Occipital lobe (tissue), 2 donors: ENCODE results near the gene PLAAT4. TPM values are rescaled to one million over a fixed set of nuclear protein-coding genes. Genes with fewer than 3 reads are reported as not detected.

Experiments used
- DNase-seq: peaks from one replicate; lab custom pipeline; 2025; lab: John Stamatoyannopoulos, UW
- total RNA-seq: library from RNA; depleted of rRNA; stranded (reverse); fragments of >200 nt; gene quantifications from one replicate; pipeline ENCODE4 v1.2.3, GENCODE V29; 2014

The PLAAT4 gene, protein sequence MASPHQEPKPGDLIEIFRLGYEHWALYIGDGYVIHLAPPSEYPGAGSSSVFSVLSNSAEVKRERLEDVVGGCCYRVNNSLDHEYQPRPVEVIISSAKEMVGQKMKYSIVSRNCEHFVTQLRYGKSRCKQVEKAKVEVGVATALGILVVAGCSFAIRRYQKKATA
- 2.3 TPM for total RNA-seq

DNA sequence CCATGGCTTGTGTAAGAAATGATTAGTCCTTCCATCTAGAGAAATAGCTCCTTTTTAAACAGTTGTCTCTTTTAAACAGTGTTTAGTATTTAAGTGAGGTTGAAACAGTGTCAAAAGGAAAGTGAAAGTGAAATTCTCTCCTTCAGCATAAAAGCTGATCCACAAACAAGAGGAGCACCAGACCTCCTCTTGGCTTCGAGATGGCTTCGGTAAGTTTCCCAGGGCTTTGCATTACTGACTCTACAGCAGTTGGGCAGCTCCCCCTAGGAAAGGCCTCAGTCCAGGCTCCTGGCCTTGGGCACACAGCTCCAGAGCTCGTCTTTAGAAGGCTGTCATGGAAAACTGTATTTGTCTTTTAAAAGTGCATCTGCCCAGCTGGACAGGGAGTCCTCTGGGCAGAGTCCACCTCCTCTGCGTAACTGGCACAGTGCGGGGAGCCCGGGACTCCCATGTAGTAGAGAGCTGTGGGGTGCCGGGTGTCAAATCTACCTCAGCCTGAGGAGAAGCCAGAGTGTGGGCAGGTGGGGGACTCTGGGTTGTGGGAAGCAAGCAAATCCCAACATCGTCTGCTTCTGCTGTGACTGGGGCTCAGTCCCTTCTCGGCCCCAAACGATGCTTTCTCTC, at the start of gene PLAAT4:
TSS of gene PLAAT4 (plus strand) at position 140 of the 624 bp plus-strand sequence. CDS start at position 201, 61 bp downstream.
- DNase-seq, result peak; percentile 57

DNA sequence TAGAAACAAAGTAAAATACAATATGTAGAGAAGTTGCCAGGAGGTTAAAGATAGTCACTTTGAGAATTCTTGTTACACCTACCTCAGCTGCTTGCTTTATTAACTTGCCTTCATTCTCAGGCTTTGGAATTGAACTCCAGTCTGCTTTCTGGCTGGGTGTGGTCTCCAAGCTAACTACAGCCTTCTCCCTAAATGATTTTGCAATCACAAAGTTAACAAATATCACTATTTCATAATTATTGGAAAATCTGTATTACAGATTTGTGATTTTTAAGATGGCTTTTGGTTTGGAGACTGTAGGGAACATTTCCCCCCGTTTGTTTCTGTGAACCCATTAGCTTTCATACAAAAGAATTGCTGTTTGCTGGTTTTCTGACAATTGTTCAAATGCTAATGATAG, 47.8 kb upstream of the PLAAT4 start:
- no peak for DNase-seq

DNA sequence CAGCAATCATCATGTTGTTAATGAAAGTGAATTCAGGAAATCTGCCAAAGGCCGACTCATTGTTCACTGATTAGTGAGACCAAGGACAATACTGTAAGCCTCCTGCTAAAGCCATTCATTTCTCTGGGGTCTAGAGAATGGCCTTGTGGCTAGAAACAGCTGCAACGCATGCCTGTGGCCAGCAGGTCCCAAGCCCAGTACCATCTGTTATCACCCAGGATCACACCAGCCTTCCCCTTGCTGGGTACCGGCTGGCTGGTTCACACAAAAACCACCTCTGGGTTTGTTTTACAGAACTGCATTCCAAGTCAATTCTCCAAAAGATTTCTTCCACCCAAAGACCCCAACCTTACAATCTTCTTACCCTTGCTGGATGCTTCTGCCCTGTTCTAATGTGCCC, 46.7 kb upstream of the PLAAT4 start:
- no peak for DNase-seq

DNA sequence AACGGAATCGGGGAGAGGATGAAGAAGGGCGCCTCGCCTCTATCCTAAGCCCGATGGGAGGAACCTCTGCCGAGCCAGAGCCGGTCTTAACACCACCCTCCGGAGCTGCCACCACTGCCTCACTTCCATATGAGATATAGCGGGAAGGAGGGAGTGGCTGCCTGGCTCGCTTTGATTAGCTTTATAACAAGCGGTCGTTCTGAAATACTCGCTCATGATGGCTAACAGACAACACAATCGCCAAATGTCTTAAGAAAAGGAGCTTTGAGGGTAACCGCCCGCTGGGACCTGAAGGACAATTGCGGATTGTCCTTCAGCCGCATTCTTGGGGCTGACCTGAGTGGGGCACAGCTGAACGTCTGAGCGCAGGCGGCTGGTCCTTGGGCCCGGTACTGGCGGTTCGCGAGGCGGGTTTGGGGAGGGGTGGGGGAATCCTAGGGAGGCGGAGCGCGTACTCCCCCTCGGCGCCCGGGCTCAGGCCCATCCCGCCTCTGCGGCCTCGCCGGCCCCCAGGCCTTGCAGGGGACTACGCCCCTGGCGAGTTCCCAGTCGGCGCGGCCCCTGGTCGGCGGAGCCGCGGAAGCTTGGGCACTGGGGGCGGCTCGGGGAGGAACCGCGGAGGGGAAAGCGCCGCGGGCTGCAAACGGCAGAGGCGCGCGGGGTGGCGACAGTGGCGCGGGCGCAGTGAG, 45.9 kb upstream of the PLAAT4 start, which contains the start of gene PLAAT5:
TSS of gene PLAAT5 (minus strand) at position 617 of the 689 bp plus-strand sequence. CDS start at position 484, 133 bp downstream.
- no peak for DNase-seq

DNA sequence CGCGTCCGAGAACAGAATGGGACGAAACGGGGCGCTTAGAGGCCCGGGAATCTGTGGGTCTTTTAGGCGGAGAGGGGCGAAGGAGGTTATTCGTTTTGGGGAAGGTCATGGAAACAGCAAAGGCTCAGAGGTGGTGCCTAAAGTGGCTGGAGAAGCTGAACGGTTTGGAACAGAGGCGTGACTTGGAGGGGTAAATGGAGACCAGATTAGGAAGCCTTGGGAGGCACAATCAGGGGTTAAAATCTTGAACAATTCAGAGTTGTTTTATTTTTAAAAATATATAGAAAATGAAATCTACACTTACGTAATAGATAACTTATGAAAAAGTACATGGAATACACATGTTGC, 45.4 kb upstream of the PLAAT4 start:
- no peak for DNase-seq

DNA sequence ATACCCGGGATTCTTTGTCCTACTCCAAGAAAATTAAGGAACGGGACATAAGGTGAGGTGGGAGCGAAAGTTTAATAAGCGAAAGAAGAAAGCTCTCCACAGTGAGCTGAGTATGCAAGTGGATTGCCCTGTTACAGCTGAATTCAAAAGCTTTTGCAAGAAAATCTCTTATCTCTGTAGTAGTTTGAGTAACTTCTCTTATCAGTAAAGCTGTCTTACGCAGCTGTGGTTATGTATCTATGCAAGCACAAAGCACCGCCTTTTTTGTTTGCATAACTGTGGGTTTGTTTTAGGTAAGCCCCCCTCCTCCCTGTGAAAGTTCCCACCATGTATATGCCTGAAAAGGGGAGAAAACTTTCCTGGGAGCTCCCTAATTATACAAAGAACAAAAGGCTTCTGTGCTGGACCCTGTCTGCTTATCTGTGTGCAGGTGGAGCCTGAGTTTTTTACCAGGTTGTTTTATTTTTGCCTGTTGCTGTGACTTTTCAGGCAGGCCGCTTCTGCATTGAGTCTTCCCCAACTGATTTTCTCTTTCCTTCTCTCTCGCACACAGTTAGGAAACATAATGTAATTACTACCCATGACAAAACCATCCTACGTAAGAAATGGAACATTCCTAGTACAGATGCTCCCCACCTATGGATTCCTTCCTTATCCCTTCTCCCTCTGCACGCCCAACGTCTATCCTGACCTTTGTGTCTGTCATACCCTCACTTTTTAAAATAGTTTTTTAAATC, 44.8 kb upstream of the PLAAT4 start:
- DNase-seq, result no peak

DNA sequence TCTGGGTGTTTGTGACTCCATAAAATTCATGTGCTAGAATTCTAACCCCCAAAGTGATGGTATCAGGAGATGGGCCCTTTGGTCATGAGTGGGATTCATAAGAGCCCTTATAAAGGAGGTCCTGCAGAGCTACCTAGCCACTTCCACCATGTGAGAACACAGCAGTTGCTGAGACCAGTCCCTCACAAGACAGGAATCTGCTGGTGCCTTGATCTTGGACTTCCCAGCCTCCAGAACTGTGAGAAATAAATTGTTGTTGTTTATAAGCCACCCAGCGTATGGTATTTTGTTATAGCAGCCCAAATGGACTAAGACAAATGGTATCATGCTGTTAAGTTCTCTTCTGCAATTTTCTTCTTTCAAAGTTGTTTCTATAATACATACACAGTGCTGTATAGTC, 44.2 kb upstream of the PLAAT4 start:
- no peak for DNase-seq

DNA sequence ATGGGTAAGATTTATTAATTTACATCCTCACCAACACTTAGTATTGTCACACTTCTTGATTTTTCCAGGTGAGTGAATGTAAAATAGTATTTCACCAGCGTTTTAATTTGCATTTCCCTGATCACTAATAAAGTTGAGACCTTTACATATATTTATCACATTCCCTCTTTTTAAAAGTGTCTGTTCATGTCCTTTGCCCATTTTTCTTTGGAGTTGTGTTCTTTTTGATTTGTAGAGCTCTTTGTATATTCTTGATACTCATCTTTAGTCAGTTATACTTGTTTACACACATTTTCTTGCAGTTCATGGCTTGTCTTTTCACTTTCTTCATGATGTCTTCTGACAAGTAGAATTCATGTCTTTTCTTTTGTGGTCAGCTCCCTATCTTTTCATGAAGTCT, 43.5 kb upstream of the PLAAT4 start:
- no peak for DNase-seq

DNA sequence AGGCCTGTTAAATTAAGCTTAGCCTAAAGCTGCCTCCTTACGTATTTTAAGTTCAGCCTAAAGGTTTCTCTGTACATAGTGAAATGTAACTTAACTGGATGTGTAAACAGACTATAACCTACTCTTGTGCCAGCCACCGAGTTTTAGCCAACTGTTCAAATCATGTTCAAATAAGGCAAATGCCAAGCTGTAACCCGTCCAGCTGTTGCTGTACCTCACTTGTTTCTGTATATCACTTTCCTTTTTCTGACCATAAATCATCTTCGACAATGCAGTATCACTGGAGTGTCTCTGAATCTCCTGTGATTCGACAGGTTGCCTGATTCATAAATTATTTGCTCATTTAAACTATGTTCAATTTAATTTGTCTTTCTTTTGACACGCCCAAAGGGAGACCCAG, 41.6 kb upstream of the PLAAT4 start:
- no peak for DNase-seq

DNA sequence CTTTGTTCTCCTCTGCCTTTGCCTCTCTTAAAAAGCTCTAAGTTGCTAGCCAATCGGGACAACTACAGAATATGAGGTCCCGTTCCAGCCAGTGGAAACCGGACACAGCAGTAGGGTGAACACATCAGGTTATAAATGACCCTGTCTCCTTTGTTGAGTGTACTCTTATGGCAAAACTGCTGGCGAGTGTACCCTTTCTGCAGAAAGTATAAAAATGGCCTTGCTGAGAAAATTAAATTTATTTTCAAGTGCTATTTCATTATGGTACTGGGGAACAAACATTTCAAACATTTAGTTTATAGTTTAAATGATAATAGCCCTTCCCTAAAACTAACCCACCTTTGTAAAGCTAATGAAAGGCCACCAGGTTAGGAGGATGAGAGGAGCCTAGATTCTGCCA, 36.7 kb upstream of the PLAAT4 start:
- DNase-seq, result no peak

DNA sequence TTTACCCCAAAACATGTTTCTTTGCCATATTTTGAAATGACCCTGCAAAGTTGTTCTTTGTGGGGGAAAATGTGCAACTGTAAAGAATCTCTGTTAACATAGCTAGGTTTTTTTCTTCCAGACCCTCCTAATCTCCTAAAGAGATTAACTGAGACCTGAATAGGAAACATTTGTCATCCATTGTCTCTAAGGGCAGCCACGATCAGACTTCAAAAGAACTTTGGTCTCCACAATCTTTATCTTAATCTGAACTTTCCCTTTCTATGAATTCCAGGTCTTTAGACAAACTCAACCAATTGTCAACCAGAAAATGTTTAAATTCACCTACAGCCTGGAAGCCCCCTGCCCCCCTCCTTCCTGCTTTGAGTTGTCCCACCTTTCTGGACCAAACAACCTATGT, 35.4 kb upstream of the PLAAT4 start:
- no peak for DNase-seq

DNA sequence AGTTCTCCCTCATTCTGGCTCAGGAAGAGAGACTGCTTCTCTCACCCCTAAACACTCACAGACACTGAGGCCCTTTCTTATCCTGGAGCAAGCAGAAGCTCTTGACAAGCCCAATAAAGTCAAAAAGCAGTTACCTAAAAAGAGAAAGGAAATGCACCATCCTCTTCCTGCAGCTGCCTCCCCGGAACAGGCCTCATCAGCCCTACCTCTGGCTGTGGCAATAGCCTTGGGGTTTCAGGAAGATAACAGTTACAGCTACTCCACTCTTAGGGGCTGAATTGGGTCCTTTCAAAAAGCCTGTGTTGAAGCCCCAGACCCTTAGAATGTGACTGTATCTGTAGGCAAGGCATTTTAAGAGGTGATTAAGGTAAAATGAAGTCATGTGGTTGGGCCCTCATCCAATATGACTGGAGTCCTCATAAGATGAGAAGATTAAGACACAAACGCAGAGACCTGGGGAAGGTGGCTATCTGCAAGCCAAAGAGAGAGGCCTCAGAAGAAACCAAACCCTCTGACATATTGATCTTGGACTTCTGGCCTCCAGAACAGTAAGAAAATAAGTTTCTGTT, 34.3 kb upstream of the PLAAT4 start:
- DNase-seq, result no peak

DNA sequence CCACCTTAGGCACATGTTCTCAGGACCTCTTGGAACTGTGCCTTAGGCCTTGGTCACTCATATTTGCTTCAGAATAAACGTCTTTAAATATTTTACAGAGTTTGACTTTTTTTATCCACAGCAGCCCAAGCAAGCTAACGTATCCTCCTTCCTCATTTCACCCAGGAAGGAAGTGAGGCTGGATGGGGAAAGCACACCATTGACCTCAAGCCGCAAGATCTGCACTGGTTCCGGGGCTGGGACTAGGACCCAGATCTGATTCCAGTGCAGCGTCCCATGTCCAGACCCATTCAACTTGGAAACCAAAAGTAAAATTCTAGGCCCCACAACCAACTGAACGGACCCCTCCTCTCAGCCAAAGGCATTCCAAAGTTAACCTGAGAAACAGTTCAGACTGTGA, 33.1 kb upstream of the PLAAT4 start:
- no peak for DNase-seq

DNA sequence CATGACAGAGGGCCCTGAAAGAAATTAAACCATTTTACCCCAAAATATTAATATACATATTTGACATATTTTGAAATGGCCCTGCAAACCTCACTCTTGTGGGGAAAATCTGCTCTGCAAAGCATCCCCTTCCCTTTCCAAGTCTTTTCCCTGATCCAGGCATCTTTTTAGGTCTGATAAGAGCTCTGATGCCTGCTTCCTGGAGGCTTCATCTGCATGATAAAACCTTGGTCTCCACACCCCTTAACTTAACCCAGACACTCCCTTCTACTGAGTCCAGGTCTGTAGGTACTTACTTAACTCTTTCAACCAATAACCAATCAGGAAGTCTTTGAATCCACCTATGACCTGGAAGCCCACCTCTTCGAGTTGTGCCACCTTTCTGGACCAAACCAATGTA, 32.6 kb upstream of the PLAAT4 start:
- no peak for DNase-seq

DNA sequence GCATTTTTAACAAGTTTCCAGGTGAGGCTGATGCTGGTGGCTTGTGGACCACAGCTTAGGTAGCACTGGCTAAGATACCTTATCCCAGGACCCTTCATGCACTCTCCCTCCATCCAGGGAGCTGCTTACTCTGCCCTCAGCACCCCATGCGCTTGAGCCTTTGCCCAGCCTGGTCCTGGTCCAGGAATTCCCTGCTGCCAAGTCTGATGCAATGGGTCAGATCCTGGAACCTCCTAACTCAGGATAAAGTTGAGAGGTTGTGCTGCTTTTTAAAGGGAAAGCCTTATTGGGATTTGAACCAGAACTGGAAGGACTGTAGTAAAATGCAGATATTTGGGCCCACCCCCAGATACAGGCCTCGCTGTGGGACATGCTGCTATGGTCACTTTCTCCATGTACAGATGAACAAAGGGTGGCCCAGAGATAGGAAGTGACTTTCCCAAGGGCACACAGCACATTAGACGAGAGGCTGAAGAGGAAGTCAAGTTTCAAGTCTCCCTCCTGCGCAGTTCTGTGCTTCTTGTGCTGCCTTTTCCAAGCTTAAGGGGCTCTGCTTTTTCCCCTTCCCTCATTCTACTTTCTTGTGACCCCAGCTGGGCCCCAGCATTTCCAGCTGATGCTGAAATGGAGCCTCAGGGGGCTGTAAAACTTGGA, 31.5 kb upstream of the PLAAT4 start:
- DNase-seq, result no peak

DNA sequence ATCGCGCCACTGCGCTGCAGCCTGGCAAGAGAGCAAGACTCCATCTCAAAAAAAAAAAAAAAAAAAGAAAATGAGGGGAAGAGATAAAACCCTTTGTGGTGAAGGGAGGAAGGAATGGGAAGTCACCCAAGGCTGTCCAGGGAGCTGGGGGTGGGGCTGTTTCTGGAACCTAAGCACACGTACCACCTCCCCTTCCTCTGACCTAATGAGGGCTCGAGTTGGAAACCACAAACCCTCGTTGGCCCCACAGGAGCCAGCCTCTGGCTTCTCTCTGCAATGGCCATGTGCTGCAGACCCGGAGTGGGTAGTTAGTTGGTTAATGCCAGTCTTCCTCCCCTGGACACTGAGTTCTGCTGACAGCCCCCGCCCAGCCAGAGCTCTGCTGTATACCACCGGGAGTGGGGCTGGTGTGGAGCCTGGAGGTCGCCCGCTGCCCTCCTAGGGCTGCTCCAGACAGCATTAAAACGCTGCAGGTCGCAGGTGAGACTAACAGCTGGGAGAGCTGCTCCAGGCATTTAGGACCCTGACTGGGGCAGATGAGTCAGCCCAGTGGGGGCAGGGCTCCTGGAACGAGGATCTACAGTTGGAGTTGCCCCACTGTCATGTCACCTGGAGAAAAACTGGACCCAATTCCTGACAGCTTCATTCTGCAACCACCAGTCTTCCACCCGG, 30.6 kb upstream of the PLAAT4 start, which contains the start of gene LGALS12:
TSS of gene LGALS12 (plus strand) at position 228 of the 672 bp plus-strand sequence. CDS start at position 603, 375 bp downstream.
- DNase-seq, result no peak

DNA sequence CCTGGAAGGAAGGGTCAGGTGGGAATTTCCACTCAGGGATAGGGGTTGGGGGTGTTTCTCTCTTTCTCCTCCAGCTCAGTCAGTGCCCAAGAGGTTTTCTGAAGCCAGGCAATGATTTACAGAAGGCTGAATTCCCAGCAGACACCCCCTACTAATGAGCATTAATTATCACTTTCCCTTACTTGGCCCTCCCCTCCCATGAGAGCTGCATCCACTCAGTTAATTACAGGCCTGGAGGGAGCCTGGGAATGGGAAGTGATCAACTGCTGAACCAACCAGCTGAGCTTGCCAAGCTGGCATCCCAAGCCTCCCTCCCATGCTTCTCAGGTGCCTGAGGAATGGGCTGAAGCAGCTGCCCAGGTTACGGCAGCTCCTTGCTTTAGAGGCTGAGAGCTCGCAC, 29.7 kb upstream of the PLAAT4 start:
- no peak for DNase-seq

DNA sequence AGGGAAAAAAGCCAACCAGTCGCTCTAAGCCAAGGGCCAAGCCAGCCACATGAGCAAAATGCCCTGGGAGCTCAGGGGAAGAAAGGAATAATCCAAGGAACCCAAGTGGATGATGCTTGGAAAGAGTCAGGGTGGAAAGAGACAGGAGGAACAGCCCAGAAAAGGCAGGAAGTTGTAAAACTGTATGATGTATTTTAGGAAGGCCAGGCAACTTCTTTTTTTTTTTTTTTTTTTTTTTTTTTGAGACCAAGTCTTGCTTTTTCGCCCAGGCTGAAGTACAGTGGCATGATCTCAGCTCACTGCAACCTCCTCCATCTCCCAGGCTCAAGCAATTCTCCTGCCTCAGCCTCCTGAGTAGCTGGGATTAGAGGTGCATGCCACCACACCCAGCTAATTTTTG, 29.1 kb upstream of the PLAAT4 start:
- DNase-seq, result no peak

DNA sequence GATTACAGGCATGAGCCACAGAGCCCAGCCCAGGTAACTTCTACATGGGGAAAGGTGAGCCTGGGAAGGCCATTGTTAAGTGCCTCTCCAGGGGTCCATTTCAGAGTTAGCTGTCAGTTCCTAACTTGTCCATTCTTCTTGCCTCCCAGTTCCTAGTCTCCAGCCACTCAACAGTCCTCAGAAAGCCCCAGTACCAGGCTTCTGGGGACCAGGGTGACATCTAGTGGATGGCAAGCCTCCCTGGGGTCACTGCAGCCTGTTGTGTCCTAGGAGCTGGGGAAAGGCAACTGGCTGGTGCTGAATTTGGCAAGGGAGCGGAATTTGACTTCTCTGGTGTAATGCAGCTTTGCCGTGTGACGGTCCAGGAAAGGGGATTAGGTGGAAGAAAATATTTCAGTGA, 28.6 kb upstream of the PLAAT4 start:
- peak; percentile 40 for DNase-seq

DNA sequence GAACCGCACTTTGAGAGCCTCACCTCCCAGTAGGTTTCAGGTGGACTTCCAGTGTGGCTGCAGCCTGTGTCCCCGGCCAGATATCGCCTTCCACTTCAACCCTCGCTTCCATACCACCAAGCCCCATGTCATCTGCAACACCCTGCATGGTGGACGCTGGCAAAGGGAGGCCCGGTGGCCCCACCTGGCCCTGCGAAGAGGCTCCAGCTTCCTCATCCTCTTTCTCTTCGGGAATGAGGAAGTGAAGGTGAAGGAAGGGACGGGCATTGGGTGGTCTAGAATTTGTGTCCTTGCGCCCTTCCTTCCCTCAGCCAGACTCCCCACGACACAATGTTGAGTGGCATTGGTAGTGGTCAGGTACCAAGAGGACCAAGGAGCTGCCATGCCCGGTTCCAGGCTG, 27.9 kb upstream of the PLAAT4 start:
- DNase-seq, result no peak
